Transverse colon (tissue), 4 donors: Measurements from ENCODE around the gene BAHCC1.

Source experiments
- EP300 ChIP-seq: sonication (generic); formaldehyde crosslinking; IDR thresholded peaks from one replicate; pipeline ENCODE4 v1.6.1; 2017; ENCODE audit warnings: antibody characterized with exemption, low read depth
- POLR2A ChIP-seq: fragments of 450-650 bp; IDR thresholded peaks from one replicate; pipeline ENCODE4 v1.6.1; 2016; ENCODE audit warnings: antibody characterized with exemption, mild to moderate bottlenecking, moderate library complexity
- POLR2AphosphoS5 ChIP-seq, 3 donors: sonication (generic); formaldehyde crosslinking; IDR thresholded peaks; one replicate each; pipeline ENCODE4 v1.6.1; 2016; ENCODE audit warnings: antibody characterized with exemption in 3 of 3
- TF ChIP-seq, protein P1 (sequence below), 5 experiments: fragments of 200-600 bp in 3 of 5; fragments of 450-650 bp in 2 of 5; sonication (generic) in 3 of 5; IDR thresholded peaks; 1 replicate in 2 of 5; 2 replicates in 3 of 5; pipeline ENCODE4 v1.5.1; 2016 to 2017; ENCODE audit warnings: antibody characterized with exemption in 5 of 5, inconsistent platforms in 3 of 5, mild to moderate bottlenecking in 2 of 5, moderate library complexity in 1 of 5

DNA sequence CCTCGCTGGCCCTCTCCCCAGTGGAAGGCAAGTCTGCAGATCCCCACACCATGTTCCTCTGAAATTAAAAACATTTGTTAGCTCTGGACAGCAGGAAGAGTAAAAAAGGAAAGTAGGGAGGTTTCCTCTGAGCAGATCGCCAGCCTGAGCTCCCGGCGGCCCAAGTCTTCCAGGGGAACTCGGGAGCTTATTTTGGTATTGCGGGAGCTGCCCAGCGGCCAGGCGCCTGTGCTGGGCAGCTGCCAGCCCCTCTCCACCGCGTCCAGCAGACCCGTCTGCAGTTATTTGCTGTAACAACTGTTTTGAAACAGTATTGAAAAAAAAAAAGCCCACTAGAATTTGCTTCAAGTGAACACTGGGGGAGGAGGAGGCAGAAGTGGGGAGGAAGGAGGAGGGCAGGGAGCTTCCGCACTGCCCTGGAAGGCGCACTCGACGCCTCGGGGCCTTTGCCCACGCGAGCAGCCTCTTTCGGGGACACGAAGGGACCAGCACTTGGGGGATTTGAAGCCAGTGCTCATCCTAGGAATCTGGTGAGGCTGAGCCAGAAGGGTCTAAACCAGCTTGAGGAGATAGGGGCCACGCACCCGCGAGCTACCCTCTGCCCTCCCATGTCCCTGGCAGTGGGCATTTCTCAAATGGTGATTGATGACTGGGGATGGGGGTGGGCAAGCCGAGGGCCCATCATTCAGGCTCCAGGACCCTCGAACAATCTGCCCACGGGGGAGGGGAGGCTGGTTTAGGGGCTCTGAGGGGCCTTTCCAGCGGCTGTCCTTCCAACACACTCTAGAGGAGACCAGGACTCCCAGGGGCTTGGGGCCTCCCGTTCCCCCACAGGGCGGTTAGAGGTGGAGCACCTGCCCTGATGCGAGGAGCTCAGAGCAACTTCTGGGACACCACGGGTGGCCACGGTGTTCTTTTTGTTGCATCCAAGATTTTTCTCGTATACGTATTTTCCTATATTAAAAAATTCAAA lies 3.0 kb upstream of the BAHCC1 start:
- TF ChIP-seq EP300 (no peak), POLR2A (peak; percentile 16), POLR2AphosphoS5 (IDR thresholded peaks at IDR 0.05) (peak in 2 of 3 donors; percentile 55 to 64)
- TF ChIP-seq, protein P1, sequence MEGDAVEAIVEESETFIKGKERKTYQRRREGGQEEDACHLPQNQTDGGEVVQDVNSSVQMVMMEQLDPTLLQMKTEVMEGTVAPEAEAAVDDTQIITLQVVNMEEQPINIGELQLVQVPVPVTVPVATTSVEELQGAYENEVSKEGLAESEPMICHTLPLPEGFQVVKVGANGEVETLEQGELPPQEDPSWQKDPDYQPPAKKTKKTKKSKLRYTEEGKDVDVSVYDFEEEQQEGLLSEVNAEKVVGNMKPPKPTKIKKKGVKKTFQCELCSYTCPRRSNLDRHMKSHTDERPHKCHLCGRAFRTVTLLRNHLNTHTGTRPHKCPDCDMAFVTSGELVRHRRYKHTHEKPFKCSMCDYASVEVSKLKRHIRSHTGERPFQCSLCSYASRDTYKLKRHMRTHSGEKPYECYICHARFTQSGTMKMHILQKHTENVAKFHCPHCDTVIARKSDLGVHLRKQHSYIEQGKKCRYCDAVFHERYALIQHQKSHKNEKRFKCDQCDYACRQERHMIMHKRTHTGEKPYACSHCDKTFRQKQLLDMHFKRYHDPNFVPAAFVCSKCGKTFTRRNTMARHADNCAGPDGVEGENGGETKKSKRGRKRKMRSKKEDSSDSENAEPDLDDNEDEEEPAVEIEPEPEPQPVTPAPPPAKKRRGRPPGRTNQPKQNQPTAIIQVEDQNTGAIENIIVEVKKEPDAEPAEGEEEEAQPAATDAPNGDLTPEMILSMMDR (IDR thresholded peaks at IDR 0.05) = peak in 1 of 5 experiments; percentile 5
